ENCODE data around the gene MROH2A.
A peak's percentile ranks its signal among the peaks of the same experiment; 100 is the strongest.

The MROH2A gene

DNA sequence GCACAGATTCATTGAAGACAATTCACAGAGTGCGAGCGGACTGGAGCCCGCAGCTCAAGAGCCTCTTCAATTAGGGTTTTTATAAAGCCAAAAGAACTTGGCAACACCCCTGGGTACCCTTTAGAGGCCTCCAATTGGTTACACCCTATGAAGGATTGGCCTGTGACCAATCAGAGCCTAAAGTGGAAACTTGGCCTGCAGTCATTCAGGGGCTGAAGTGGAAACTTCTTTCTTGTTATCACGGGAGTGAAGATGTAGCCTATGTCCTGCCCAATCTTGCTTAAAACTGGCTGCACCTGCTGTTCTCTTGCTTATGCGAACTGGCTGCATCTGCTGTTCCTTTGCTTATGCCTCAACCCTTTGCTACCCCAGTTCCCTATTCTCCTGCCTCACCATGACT, 78.1 kb downstream of the MROH2A start:
- no peaks in the 10 kb centered on the region for H3F3A ChIP-seq (ENCODE audit: low read depth)
- peaks cover 30% of the 10 kb centered on the region for H3K4me1 ChIP-seq (ENCODE audit: insufficient read depth, low read length, poor library complexity, severe bottlenecking)
- no peak overlapping the region for H2AFZ ChIP-seq (ENCODE audit: low read length)
- peaks cover 12% of the 10 kb centered on the region for H3K27me3 ChIP-seq (ENCODE audit: insufficient read depth, low read length, poor library complexity, severe bottlenecking)
- TF ChIP-seq, protein P1, sequence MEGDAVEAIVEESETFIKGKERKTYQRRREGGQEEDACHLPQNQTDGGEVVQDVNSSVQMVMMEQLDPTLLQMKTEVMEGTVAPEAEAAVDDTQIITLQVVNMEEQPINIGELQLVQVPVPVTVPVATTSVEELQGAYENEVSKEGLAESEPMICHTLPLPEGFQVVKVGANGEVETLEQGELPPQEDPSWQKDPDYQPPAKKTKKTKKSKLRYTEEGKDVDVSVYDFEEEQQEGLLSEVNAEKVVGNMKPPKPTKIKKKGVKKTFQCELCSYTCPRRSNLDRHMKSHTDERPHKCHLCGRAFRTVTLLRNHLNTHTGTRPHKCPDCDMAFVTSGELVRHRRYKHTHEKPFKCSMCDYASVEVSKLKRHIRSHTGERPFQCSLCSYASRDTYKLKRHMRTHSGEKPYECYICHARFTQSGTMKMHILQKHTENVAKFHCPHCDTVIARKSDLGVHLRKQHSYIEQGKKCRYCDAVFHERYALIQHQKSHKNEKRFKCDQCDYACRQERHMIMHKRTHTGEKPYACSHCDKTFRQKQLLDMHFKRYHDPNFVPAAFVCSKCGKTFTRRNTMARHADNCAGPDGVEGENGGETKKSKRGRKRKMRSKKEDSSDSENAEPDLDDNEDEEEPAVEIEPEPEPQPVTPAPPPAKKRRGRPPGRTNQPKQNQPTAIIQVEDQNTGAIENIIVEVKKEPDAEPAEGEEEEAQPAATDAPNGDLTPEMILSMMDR (conservative IDR thresholded peaks at IDR 0.05; ENCODE audit: low read length) = no peak
- TF ChIP-seq EZH2phosphoT487 (IDR thresholded peaks at IDR 0.05; ENCODE audit: borderline replicate concordance) = no peak
- peaks cover 11% of the 10 kb centered on the region; the same call in 1 of the 2 replicates for H3K36me3 ChIP-seq (ENCODE audit: insufficient read depth, low read length)
- peaks cover 38% of the 10 kb centered on the region for H3K79me2 ChIP-seq (ENCODE audit: insufficient read depth, low read length)
- no peaks in the 10 kb centered on the region for H3K9me2 ChIP-seq (replicated peaks; ENCODE audit: low read depth, low read length)
- H3K9ac ChIP-seq (ENCODE audit: low read depth, low read length, poor library complexity, severe bottlenecking) = no peak overlapping the region
- no peak overlapping the region for H3K4me2 ChIP-seq (ENCODE audit: low read depth, low read length, poor library complexity, severe bottlenecking)
- peaks cover 26% of the 10 kb centered on the region for H4K20me1 ChIP-seq (ENCODE audit: insufficient read depth, low read length, poor library complexity, severe bottlenecking)
- no peak overlapping the region for H3K4me3 ChIP-seq (ENCODE audit: low read length, poor library complexity, severe bottlenecking)
- H3K9me3 ChIP-seq (ENCODE audit: insufficient read depth, low read depth, low read length) = no peaks in the 10 kb centered on the region

GRCh38 chr2:233857511-233858141, 79.5 kb downstream of the MROH2A start:
- H3F3A ChIP-seq (ENCODE audit: low read depth) = no peaks in the 10 kb centered on the region
- no peak overlapping the region for H3K4me2 ChIP-seq (ENCODE audit: low read depth, low read length, poor library complexity, severe bottlenecking)
- H3K27me3 ChIP-seq (ENCODE audit: insufficient read depth, low read length, poor library complexity, severe bottlenecking) = peaks cover 12% of the 10 kb centered on the region
- no peak overlapping the region for H2AFZ ChIP-seq (ENCODE audit: low read length)
- H3K9me2 ChIP-seq (replicated peaks; ENCODE audit: low read depth, low read length) = no peaks in the 10 kb centered on the region
- no peak overlapping the region for H3K4me3 ChIP-seq (ENCODE audit: low read length, poor library complexity, severe bottlenecking)
- H3K9ac ChIP-seq (ENCODE audit: low read depth, low read length, poor library complexity, severe bottlenecking) = no peak overlapping the region
- TF ChIP-seq, protein P1 (conservative IDR thresholded peaks at IDR 0.05; ENCODE audit: low read length) = peak; percentile 92
- TF ChIP-seq EZH2phosphoT487 (IDR thresholded peaks at IDR 0.05; ENCODE audit: borderline replicate concordance) = no peak
- H3K36me3 ChIP-seq (ENCODE audit: insufficient read depth, low read length) = 0 out of 2 replicates have a peak, but pooled peaks cover 3% of the 10 kb centered on the region
- H4K20me1 ChIP-seq (ENCODE audit: insufficient read depth, low read length, poor library complexity, severe bottlenecking) = peaks cover 12% of the 10 kb centered on the region
- no peaks in the 10 kb centered on the region for H3K9me3 ChIP-seq (ENCODE audit: insufficient read depth, low read depth, low read length)
- H3K79me2 ChIP-seq (ENCODE audit: insufficient read depth, low read length) = peaks cover 24% of the 10 kb centered on the region
- peaks cover 17% of the 10 kb centered on the region for H3K4me1 ChIP-seq (ENCODE audit: insufficient read depth, low read length, poor library complexity, severe bottlenecking)

DNA sequence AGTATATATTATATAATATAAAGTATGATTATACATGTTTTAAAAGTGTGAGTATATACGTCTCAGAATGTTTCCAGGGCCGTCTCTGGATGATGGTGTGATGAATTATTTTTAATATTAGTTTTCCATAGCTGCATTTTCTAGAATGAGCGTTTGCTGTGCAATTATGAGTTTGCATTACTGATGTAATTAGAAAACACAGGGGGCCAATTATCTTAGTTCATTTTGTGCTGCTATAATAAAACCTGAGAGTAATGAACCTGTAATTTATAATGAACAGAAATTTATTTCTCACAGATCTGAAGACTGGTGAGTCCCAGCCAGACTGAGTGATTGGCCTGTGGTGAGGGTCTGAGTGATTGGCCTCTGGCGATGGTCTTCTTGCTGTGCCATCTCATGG, 80.2 kb downstream of the MROH2A start:
- Histone ChIP-seq H3F3A (ENCODE audit: low read depth) (no peaks in the 10 kb centered on the region), H3K9ac (ENCODE audit: low read depth, low read length, poor library complexity, severe bottlenecking) (no peak overlapping the region), H3K9me2 (replicated peaks; ENCODE audit: low read depth, low read length) (no peaks in the 10 kb centered on the region), H3K36me3 (ENCODE audit: insufficient read depth, low read length) (0 out of 2 replicates have a peak, but pooled peaks cover 3% of the 10 kb centered on the region), H3K79me2 (ENCODE audit: insufficient read depth, low read length) (peaks cover 17% of the 10 kb centered on the region), H3K4me3 (ENCODE audit: low read length, poor library complexity, severe bottlenecking) (no peak overlapping the region), H3K9me3 (ENCODE audit: insufficient read depth, low read depth, low read length) (no peaks in the 10 kb centered on the region), H2AFZ (ENCODE audit: low read length) (no peak overlapping the region), H3K4me1 (ENCODE audit: insufficient read depth, low read length, poor library complexity, severe bottlenecking) (peaks cover 10% of the 10 kb centered on the region), H3K27me3 (ENCODE audit: insufficient read depth, low read length, poor library complexity, severe bottlenecking) (peaks cover 12% of the 10 kb centered on the region), H3K4me2 (ENCODE audit: low read depth, low read length, poor library complexity, severe bottlenecking) (no peak overlapping the region), H4K20me1 (ENCODE audit: insufficient read depth, low read length, poor library complexity, severe bottlenecking) (peaks cover 5% of the 10 kb centered on the region)
- TF ChIP-seq, protein P1 (conservative IDR thresholded peaks at IDR 0.05; ENCODE audit: low read length) = no peak
- TF ChIP-seq EZH2phosphoT487 (IDR thresholded peaks at IDR 0.05; ENCODE audit: borderline replicate concordance) = no peak
